Stimulated activated CD8-positive, alpha-beta memory T cell treated with anti-CD3 and anti-CD28 coated beads, Interleukin-15, amount 100 ng/mL, for 48 hours (primary cell): ENCODE measurements around the gene RIOX2.
A peak's percentile ranks its signal among the peaks of the same experiment; 100 is the strongest.
"Not testable (repeated sequence)": the region's sequence is repeated elsewhere in the genome, so short reads cannot be mapped to it uniquely, and the experiment has no call there.

Source experiments
- DNase-seq, 2 donors: peaks; one replicate each; pipeline ENCODE4 v3.0.0-alpha.2; 2020; ENCODE audit warnings: low read depth in 2 of 2

RIOX2 gene

GRCh38 chr3:97971679-97972567 is at the start of gene RIOX2:
TSS of gene RIOX2 (minus strand) at chr3:97972431. CDS start at chr3:97967593, 4,838 bp downstream.
- peak; percentile 69 to 71 for DNase-seq

DNA sequence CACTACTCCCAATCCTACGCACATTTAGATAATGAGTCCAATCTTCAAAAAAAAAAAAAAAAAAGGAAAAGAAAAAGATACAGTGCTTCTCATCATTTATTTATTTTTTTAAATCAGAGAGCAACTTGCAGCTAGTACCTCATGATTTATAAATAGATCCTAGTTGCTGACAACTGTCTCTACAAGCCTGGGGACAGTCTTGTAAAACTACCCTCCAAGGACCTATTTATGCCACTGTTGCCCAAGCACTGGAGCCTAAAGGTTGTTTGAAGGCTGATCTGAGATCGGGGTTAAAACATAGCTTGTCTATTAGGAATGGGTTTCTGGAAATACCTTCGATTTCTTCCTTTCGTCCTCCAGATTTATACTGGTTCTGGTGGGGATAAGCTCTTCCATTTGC is 48.2 kb upstream of the RIOX2 start:
- no peak for DNase-seq

DNA sequence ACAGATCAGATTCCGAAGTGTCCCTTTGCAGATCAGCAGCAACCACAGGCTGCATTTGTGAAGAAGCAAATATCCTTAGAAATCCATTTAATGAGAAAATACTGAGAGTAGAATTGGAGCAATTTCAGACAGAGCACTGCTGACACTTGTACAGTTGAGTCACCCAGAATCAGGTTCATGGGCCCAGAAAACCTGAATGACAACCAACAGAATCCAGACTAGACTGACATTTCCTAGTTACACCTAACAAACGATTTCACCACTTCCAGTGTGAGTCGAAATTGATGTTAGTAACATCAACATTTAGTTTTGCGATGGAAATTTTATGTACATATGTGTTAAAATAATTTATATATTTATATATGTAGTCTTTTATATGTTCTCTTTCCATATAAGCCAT is 46.1 kb upstream of the RIOX2 start:
- DNase-seq, result no peak

- DNase-seq, result no peak
Observed at GRCh38 chr3:98014268-98014585, 42.0 kb upstream of the RIOX2 start.

DNA sequence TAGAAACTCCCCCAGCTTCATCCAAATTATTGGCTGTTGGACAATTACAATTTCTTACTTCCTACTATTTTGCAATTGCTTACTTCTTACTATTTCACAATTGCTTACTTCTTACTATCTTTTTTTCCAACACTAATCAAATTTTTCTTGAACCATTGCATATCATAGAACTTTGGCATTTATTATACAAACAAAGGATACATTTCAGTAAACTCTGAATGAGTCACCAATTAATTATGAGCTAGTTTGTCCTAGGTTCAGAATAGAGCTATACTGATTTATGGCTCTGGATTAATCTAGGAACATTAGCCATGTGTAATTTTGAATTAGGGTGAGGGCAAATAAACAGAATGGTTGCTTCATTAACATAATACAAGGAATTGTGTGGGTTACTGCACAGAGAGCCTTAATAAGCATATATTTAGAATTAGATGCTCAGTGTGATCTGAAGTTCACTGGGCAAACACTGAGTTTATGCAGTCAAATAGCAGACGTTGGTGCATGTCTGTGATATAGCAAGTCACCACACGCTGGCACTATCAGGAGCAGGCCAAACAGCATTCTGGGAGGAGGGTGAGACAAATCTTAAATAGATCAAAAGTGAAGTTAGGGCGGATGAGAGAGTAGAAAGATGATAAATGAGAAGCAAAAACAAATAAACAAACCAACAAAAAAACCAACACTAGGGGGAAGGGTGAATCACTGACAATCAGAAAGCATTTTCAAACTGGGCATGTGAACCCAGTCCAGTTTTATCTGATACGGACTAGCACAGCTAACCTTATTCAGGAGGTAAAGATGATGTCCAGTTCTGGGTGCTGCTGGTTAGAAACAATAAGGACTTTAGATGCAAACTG is 41.4 kb upstream of the RIOX2 start:
- no peak for DNase-seq

DNA sequence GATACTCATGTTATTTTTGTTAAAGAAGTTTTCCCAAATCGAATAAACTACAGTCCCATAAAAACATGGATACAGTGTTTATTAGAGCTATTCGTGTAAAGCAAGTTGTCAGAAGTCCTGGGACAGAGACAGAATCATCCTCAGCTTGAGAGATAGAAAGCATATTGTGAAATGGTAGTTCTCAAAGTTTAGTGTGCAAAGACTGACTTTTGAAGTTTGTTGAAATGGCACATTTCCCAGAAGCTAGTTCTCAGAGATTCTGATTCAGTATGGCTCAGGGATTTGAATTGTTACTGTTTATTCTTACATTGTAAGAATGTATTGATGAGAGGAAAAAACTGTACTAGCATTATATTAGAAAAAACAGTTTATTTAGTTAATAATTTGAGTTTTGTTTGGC is 40.7 kb upstream of the RIOX2 start:
- no peak for DNase-seq

- DNase-seq, result not testable (repeated sequence)
Observed at GRCh38 chr3:98010883-98011449, 38.7 kb upstream of the RIOX2 start.

DNA sequence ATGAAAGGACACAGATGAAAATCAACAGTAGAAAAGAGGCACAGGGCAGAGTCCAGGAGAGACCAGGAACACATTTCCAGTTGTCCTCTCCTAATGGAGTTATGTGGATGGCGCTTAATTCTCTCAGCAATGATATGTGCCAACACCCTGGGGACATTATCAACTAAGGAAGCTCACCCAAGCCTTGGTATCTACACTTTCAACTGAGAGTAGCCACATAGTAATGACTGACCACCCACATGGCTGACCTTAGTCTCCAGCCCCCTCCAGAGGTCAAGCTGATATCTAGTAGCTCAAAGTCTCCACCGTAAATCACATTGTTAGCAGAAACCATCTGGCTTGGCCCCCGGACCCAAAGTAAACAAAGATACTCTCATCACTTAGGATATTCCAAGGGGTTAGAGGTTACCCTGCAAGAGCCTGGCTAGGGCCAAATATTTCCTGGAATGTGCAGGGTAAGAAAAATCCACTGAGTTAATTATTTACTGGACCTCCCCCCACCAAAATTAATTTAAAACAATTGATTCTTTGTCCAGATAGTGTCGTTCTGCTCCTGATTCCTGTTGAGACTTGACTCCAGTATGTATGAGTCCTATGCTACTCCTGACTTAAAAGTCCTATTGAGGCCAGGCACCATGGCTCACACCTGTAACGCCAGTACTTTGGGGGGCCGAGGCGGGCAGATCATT is 38.1 kb upstream of the RIOX2 start:
- no peak for DNase-seq

DNA sequence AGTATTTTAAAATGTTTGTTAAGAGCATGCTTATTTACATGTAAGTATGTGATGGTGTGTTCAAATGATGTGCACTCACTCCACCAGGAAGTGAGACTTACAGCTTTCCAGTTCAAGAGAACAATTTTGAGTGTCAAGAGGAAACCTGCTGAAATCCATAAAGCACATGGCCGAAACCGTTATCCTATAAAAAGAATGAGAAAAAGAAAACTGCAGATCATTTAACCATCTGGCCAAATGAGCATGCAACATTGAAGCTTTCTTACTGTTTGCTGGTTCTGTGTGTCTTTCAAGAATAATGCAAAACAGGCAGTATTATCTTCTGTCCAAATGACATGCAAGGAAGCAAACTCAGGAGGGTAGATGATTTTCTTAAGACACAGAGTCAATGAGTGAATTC is 36.6 kb upstream of the RIOX2 start:
- DNase-seq, result no peak

DNA sequence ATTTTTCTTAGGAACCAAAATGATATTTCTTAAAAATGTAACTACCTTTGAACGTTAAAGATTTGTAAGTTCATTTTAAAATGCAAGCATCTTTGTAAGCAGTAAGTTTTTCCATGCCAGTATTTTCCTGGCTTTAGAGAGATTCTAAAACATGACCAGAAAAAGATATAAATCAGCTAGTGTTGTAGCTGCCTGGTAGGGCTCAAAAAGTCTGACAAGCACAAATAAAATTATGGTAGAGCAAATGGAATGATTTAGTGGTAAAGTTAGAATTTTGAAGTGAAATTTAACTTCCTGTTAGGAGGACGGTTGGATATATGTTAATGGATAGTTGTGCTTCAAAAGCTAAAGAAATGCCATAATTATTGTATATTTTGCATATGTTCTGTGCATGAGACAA is 33.2 kb upstream of the RIOX2 start:
- DNase-seq, result no peak

DNA sequence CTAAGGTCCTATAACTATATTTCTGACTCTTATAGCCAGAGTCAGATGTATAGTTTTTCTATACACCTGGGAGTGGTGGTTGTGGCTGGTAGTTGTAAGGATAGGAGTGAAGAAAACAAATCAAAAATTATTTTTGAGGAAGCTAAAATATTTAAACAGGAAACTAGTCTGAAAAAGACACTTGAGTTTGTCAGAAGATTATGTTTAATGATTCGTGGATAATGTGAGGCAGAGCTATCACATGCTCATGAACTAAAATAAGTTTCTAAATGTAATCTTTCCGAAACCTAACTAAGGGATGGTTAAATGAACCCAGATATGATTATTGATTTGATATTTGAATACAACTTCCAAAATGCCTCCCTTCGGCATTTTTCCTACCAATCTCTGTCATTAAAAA is 32.5 kb upstream of the RIOX2 start:
- no peak for DNase-seq

- DNase-seq, result no peak
Observed at GRCh38 chr3:98003306-98003969, 31.2 kb upstream of the RIOX2 start.

DNA sequence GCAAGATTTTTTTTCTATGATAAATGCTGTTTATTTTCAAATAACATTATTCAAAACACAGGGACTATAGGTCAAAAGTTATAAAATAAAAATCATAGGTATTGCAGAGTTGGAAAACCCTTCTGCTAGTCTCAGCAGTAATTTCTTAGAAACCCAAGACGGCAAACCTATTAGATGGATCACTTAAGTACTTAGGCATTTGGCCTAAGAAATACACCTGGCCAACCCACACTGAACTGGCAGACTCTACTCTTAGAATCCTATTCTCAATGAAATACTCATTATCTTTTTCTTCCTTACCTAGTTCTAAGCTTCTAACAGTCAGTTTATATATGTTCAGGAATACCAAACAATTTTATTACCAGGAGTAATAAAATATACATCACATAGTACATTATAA is 30.5 kb upstream of the RIOX2 start:
- no peak for DNase-seq

DNA sequence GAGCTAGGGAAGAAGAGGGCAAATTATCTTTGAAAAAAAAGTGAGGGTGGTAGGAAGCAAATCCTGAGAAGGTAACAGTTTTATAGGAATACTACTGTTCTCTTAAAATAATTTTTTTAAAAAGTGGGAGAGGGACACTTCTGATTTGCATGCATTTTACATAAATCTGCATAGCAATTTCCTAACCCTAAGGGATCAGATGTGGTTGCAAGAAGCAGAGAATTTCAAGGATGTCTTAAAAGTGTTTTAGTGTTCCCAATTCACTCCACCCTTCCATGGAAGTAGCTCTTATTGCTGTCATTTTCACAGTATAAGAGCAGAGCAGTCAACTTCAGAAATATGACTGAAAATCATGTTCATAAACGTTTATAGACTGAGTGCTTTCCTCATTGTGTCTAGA is 27.8 kb upstream of the RIOX2 start:
- DNase-seq, result no peak

GRCh38 chr3:97999103-97999502 is 26.9 kb upstream of the RIOX2 start:
- no peak for DNase-seq

DNA sequence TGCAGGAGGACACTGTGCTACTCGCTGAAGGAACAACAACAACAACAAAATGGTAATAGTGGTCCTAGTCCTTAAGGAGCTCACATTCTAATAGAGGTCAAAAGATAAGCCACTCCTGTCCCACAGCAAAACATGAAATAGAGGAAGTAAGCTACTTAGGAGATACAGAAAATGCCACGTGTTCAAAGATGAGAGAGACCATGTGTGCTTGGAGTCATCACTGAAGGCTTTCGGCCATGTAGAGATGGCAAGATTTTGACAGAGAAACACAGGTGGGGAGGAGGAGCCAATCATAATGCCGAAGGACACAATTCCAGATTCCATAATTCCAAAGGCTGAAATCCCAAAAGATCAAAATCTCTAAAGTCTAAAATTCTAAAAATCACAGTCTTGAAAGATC is 24.8 kb upstream of the RIOX2 start:
- DNase-seq, result no peak

- no peak for DNase-seq
Observed at GRCh38 chr3:97994328-97994945, 22.2 kb upstream of the RIOX2 start.

- no peak for DNase-seq
Observed at GRCh38 chr3:97993526-97993925, 21.3 kb upstream of the RIOX2 start.

GRCh38 chr3:97992547-97993173 is 20.4 kb upstream of the RIOX2 start:
- DNase-seq, result no peak

- no peak for DNase-seq
Observed at GRCh38 chr3:97991293-97991682, 19.1 kb upstream of the RIOX2 start.
